Keratinocyte (primary cell): ENCODE measurements around the gene EZH2. TPM values are rescaled to one million over a fixed set of nuclear protein-coding genes. Genes with fewer than 3 reads are reported as not detected.

ENCODE experiments used
- DNase-seq: peaks from one replicate; pipeline ENCODE4 v3.0.0-alpha.2; 2011; ENCODE audit warnings: low read depth, missing footprints, low spot score
- FAIRE-seq: peaks from 2 replicates; lab custom pipeline; 2011; peaks lifted over from hg19 to GRCh38; lab: Jason Lieb, UNC
- H2AFZ ChIP-seq: 2 replicates; pipeline ENCODE4 v1.6.0; 2012; ENCODE audit warnings: low read length, control low read depth, inconsistent platforms; ENCODE audit not compliant: control insufficient read depth
- H3K27ac ChIP-seq: 2 replicates; pipeline ENCODE4 v1.5.1; 2011; ENCODE audit warnings: low read length; ENCODE audit not compliant: control insufficient read depth, insufficient read depth
- H3K27me3 ChIP-seq: 3 replicates; pipeline ENCODE4 v1.6.0; 2011; ENCODE audit warnings: low read length; ENCODE audit not compliant: control insufficient read depth, insufficient read depth; ENCODE audit errors: extremely low read depth
- H3K36me3 ChIP-seq, 2 experiments: 2 replicates in 1 of 2; 3 replicates in 1 of 2; pipeline ENCODE4 v1.5.1; 2011; ENCODE audit warnings: low read length in 2 of 2, mild to moderate bottlenecking in 1 of 2; ENCODE audit not compliant: control insufficient read depth in 2 of 2, insufficient read depth in 2 of 2; ENCODE audit errors: extremely low read depth in 1 of 2
- H3K4me1 ChIP-seq: 3 replicates; pipeline ENCODE4 v1.5.1; 2011; ENCODE audit warnings: low read length; ENCODE audit not compliant: control insufficient read depth, insufficient read depth; ENCODE audit errors: extremely low read depth
- H3K4me2 ChIP-seq: 3 replicates; pipeline ENCODE4 v1.6.0; 2011; ENCODE audit warnings: low read depth, low read length; ENCODE audit not compliant: control insufficient read depth, insufficient read depth; ENCODE audit errors: extremely low read depth
- H3K4me3 ChIP-seq, 3 experiments: fragments of 200-600 bp in 1 of 3; sonication (generic) in 1 of 3; 2 replicates in 2 of 3; 3 replicates in 1 of 3; pipeline ENCODE4 v1.5.1; 2011 to 2016; ENCODE audit warnings: low read length in 3 of 3, mild to moderate bottlenecking in 3 of 3, control low read depth in 2 of 3, inconsistent platforms in 1 of 3, low read depth in 1 of 3, mixed read lengths in 1 of 3, mixed run types in 1 of 3, moderate library complexity in 1 of 3; ENCODE audit not compliant: control insufficient read depth in 2 of 3, insufficient read depth in 2 of 3; ENCODE audit errors: extremely low read depth in 1 of 3
- H3K79me2 ChIP-seq: 2 replicates; pipeline ENCODE4 v1.6.0; 2012; ENCODE audit warnings: low read length; ENCODE audit not compliant: control insufficient read depth, insufficient read depth
- H3K9ac ChIP-seq: 3 replicates; pipeline ENCODE4 v1.6.0; 2011; ENCODE audit warnings: low read length; ENCODE audit not compliant: control insufficient read depth, insufficient read depth; ENCODE audit errors: extremely low read depth
- H3K9me1 ChIP-seq: 3 replicates; pipeline ENCODE4 v1.6.0; 2011; ENCODE audit warnings: low read length; ENCODE audit not compliant: control insufficient read depth, insufficient read depth; ENCODE audit errors: extremely low read depth
- H3K9me3 ChIP-seq: 2 replicates; pipeline ENCODE4 v1.5.1; 2012; ENCODE audit warnings: low read depth, low read length; ENCODE audit not compliant: control insufficient read depth
- H4K20me1 ChIP-seq: 3 replicates; pipeline ENCODE4 v1.6.0; 2011; ENCODE audit warnings: low read length; ENCODE audit not compliant: control insufficient read depth, insufficient read depth; ENCODE audit errors: extremely low read depth
- CTCF ChIP-seq, 3 experiments: IDR thresholded peaks in 1 of 3; conservative IDR thresholded peaks in 1 of 3; optimal IDR thresholded peaks in 1 of 3; 2 replicates in 2 of 3; 3 replicates in 1 of 3; pipeline versions ENCODE3 to v1.5.1; 2011; ENCODE audit warnings: low read length in 3 of 3, mild to moderate bottlenecking in 3 of 3, moderate library complexity in 2 of 3, control low read depth in 1 of 3, inconsistent platforms in 1 of 3; ENCODE audit not compliant: insufficient read depth in 2 of 3; ENCODE audit errors: extremely low read depth in 1 of 3
- EZH2 ChIP-seq: IDR thresholded peaks from one replicate; pipeline ENCODE4 v1.6.1; 2012; ENCODE audit warnings: inconsistent platforms, mild to moderate bottlenecking, low read length, moderate library complexity
- dilution Hi-C: fragments of 300-500 bp; cut with MboI; formaldehyde crosslinking; loops from one replicate; pipeline ENCODE4 v1.7.0; 2020; ENCODE audit warnings: low sequenced_read_pairs; ENCODE audit not compliant: extremely low pct_ligation_motif_present
- polyA plus RNA-seq, 5 experiments: library from polyadenylated mRNA; depleted of rRNA in 3 of 5; stranded (reverse) in 3 of 5; stranded (forward) in 1 of 5; unstranded in 1 of 5; fragments of >200 nt; gene quantifications; 1 replicate in 1 of 5; 2 replicates in 3 of 5; 3 replicates in 1 of 5; pipeline versions ENCODE4 v1.2.1 to v1.2.3, GENCODE V29; 2011 to 2012; ENCODE audit warnings: missing spikeins in 2 of 5, low read depth in 1 of 5, low replicate concordance in 1 of 5

Gene EZH2
- polyA plus RNA-seq, 1 donor (not counting 4 experiments of a cell fraction or from before 2014, with no cell fraction given), result 16.0 TPM

GRCh38 chr7:148912758-148913541, 28.9 kb upstream of the EZH2 start:
- Histone ChIP-seq H3K9me3 (no peaks in the 10 kb centered on the region), H3K4me3 (no peak overlapping the region), H3K9ac (no peak overlapping the region), H3K27me3 (peaks cover 9% of the 10 kb centered on the region), H3K36me3 (no peaks in the 10 kb centered on the region), H3K79me2 (no peaks in the 10 kb centered on the region), H3K9me1 (no peaks in the 10 kb centered on the region), H4K20me1 (no peaks in the 10 kb centered on the region), H3K27ac (no peak overlapping the region), H3K4me1 (peaks cover 7% of the 10 kb centered on the region), H2AFZ (no peak overlapping the region), H3K4me2 (no peak overlapping the region)
- dilution Hi-C loops, result no loop called here
- FAIRE-seq, result no peak
- no peak for DNase-seq
- TF ChIP-seq EZH2 (no peak), CTCF (optimal IDR thresholded peaks at IDR 0.05 in 1 of 3, IDR thresholded peaks at IDR 0.05 in 1 of 3, conservative IDR thresholded peaks at IDR 0.05 in 1 of 3; ENCODE audit: extremely low read depth in 1 of 3, insufficient read depth in 2 of 3, low read length in 3 of 3) (no peak)

GRCh38 chr7:148912151-148912550, 28.1 kb upstream of the EZH2 start:
- dilution Hi-C loops, result no loop called here
- peaks cover 7% of the 10 kb centered on the region for H3K4me1 ChIP-seq
- no peaks in the 10 kb centered on the region for H3K36me3 ChIP-seq
- H2AFZ ChIP-seq, result no peak overlapping the region
- H3K79me2 ChIP-seq, result no peaks in the 10 kb centered on the region
- H3K9ac ChIP-seq, result no peak overlapping the region
- DNase-seq (no peak), FAIRE-seq (no peak)
- no peak overlapping the region for H3K4me3 ChIP-seq
- TF ChIP-seq CTCF (optimal IDR thresholded peaks at IDR 0.05 in 1 of 3, IDR thresholded peaks at IDR 0.05 in 1 of 3, conservative IDR thresholded peaks at IDR 0.05 in 1 of 3; ENCODE audit: extremely low read depth in 1 of 3, insufficient read depth in 2 of 3, low read length in 3 of 3), result no peak
- no peak for TF ChIP-seq EZH2
- no peaks in the 10 kb centered on the region for H3K9me1 ChIP-seq
- H3K27me3 ChIP-seq, result peaks cover 9% of the 10 kb centered on the region
- H3K9me3 ChIP-seq, result no peaks in the 10 kb centered on the region
- H3K4me2 ChIP-seq, result no peak overlapping the region
- no peaks in the 10 kb centered on the region for H4K20me1 ChIP-seq
- no peak overlapping the region for H3K27ac ChIP-seq
